ENCODE measurements around the gene PHLDB2.

GRCh38 chr3:111892070-111892469 lies 33.0 kb downstream of the PHLDB2 start:
- TF ChIP-seq, protein P1, sequence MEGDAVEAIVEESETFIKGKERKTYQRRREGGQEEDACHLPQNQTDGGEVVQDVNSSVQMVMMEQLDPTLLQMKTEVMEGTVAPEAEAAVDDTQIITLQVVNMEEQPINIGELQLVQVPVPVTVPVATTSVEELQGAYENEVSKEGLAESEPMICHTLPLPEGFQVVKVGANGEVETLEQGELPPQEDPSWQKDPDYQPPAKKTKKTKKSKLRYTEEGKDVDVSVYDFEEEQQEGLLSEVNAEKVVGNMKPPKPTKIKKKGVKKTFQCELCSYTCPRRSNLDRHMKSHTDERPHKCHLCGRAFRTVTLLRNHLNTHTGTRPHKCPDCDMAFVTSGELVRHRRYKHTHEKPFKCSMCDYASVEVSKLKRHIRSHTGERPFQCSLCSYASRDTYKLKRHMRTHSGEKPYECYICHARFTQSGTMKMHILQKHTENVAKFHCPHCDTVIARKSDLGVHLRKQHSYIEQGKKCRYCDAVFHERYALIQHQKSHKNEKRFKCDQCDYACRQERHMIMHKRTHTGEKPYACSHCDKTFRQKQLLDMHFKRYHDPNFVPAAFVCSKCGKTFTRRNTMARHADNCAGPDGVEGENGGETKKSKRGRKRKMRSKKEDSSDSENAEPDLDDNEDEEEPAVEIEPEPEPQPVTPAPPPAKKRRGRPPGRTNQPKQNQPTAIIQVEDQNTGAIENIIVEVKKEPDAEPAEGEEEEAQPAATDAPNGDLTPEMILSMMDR (IDR thresholded peaks at IDR 0.05) = no peak
- TF ChIP-seq POLR2A (IDR thresholded peaks at IDR 0.05) (no peak), EP300 (IDR thresholded peaks at IDR 0.05) (no peak)
